HepG2 (cell line): ENCODE data around the gene WDR82. TPM values are rescaled to one million over a fixed set of nuclear protein-coding genes. Genes with fewer than 3 reads are reported as not detected.

Source experiments
- BATF2 ChIP-seq: sonication (generic); formaldehyde crosslinking; IDR thresholded peaks from 2 replicates; pipeline ENCODE4 v1.8.0; 2022; ENCODE audit warnings: mild to moderate bottlenecking, missing genetic modification reagents, moderate library complexity
- CREM ChIP-seq, 2 experiments: sonication (generic) in 1 of 2; formaldehyde crosslinking in 1 of 2; IDR thresholded peaks; 2 replicates each; pipeline versions ENCODE4 v1.4.0 to v1.6.1; 2016 to 2020; ENCODE audit warnings: antibody characterized with exemption in 1 of 2, mild to moderate bottlenecking in 1 of 2, missing genetic modification reagents in 1 of 2
- GPBP1L1 ChIP-seq: sonication (generic); formaldehyde crosslinking; IDR thresholded peaks from 2 replicates; pipeline ENCODE4 v1.5.0; 2020; ENCODE audit warnings: mild to moderate bottlenecking, missing genetic modification reagents
- GPN1 ChIP-seq: sonication (generic); formaldehyde crosslinking; IDR thresholded peaks from 2 replicates; pipeline ENCODE4 v1.5.1; 2020; ENCODE audit warnings: missing genetic modification reagents, borderline replicate concordance
- HNRNPL ChIP-seq: fragments of 200-400 bp; formaldehyde crosslinking; IDR thresholded peaks from 2 replicates; pipeline ENCODE4 v1.6.1; 2017; ENCODE audit warnings: mild to moderate bottlenecking, low read depth, low read length
- MAFF ChIP-seq: IDR thresholded peaks from 2 replicates; pipeline ENCODE4 v1.6.1; 2011; ENCODE audit warnings: low read depth, low read length, improper control_type of control experiment
- NCOR1 ChIP-seq: fragments of 200-600 bp; sonication (generic); IDR thresholded peaks from 2 replicates; pipeline ENCODE4 v1.7.0; 2017; ENCODE audit warnings: antibody characterized with exemption, low read length, borderline replicate concordance
- RAD21 ChIP-seq: fragments of 450-650 bp; formaldehyde crosslinking; IDR thresholded peaks from 2 replicates; pipeline ENCODE4 v1.5.0; 2020; ENCODE audit warnings: mild to moderate bottlenecking
- SATB2 ChIP-seq: sonication (generic); formaldehyde crosslinking; IDR thresholded peaks from 2 replicates; pipeline ENCODE4 v1.5.0; 2020; ENCODE audit warnings: missing genetic modification reagents
- ZNF205 ChIP-seq: IDR thresholded peaks from 2 replicates; pipeline ENCODE4 v1.6.1; 2018; ENCODE audit warnings: missing biosample characterization, missing genetic modification reagents
- ZNF362 ChIP-seq: sonication (generic); formaldehyde crosslinking; IDR thresholded peaks from 2 replicates; pipeline ENCODE4 v1.4.0; 2020; ENCODE audit warnings: missing genetic modification reagents, mild to moderate bottlenecking, borderline replicate concordance
- ZNF691 ChIP-seq: sonication (generic); formaldehyde crosslinking; IDR thresholded peaks from 2 replicates; pipeline ENCODE4 v1.4.0; 2020; ENCODE audit warnings: missing genetic modification reagents, low read depth, mild to moderate bottlenecking, borderline replicate concordance
- ZNF713 ChIP-seq: sonication (generic); formaldehyde crosslinking; IDR thresholded peaks from 2 replicates; pipeline ENCODE4 v1.4.0; 2020; ENCODE audit warnings: mild to moderate bottlenecking, missing genetic modification reagents
- polyA plus RNA-seq, 8 experiments: library from polyadenylated mRNA; depleted of rRNA in 3 of 8; stranded (reverse) in 7 of 8; unstranded in 1 of 8; fragments of >200 nt; fragmentation: Illumina TruSeq in 4 of 8; extraction: Trizol in 4 of 8; gene quantifications; 2 replicates each; pipeline versions ENCODE4 v1.2.1 to v1.2.3, GENCODE V29; 2011 to 2016; ENCODE audit warnings: low read depth in 4 of 8, missing spikeins in 1 of 8, mixed read lengths in 1 of 8; ENCODE audit not compliant: insufficient read depth in 1 of 8
- total RNA-seq, 5 experiments: library from RNA; depleted of rRNA; stranded (reverse); fragments of >200 nt; fragmentation: Illumina TruSeq; extraction: Trizol; gene quantifications; 2 replicates each; pipeline ENCODE4 v1.2.3, GENCODE V29; 2016; ENCODE audit warnings: low read depth in 1 of 5
- TF ChIP-seq, protein P1 (sequence below): sonication (generic); formaldehyde crosslinking; IDR thresholded peaks from 2 replicates; pipeline ENCODE4 v1.4.0; 2020; ENCODE audit warnings: low read depth, missing genetic modification reagents
- TF ChIP-seq, protein P2 (sequence below): sonication (generic); formaldehyde crosslinking; IDR thresholded peaks from 2 replicates; pipeline ENCODE4 v1.8.0; 2022; ENCODE audit warnings: missing genetic modification reagents, mild to moderate bottlenecking, borderline replicate concordance

WDR82 gene
- total and polyA plus RNA-seq, 2 of the 13 experiments (the other 11 are each of a cell fraction or from before 2014, with no cell fraction given): 39.1 to 59.5 TPM

DNA sequence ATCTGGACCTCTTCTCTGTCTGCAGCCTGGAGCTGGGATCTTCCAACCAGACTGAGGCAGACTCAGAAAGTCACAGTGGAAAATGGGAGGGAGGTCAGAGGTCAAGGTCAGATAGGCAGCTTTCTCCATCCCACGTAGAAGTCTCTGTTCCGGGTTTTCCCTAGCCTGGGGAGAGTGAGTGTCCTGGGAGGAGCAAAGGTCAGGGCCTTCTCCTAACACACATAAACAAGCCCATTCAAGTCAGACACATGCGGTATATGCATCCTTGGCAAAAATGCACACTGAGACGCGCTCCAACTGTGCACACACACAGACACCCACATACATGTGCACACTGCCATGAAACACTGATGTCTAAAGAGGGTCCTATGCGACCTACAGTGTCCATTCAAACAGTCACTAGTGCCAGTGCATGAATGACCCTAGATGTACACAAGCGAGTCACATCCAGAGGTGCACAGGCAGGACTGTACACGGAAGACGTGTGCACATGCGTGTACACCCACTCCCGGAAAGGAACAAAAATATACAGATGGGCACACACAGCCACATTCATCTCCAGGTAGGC is 40.2 kb downstream of the WDR82 start (continued):
- TF ChIP-seq NCOR1 (peak; percentile 83; the same call in 1 of the 2 replicates), HNRNPL (no peak), BATF2 (CRISPR knock-in tag) (no peak), RAD21 (CRISPR knock-in tag) (no peak), ZNF205 (CRISPR knock-in tag) (no peak), ZNF691 (CRISPR knock-in tag) (no peak), SATB2 (CRISPR knock-in tag) (no peak), CREM (IDR thresholded peaks at IDR 0.05) (peak; percentile 67; the same call in 1 of the 2 replicates), CREM (CRISPR knock-in tag; IDR thresholded peaks at IDR 0.05) (no peak), MAFF (no peak), GPBP1L1 (CRISPR knock-in tag) (no peak), ZNF362 (CRISPR knock-in tag) (no peak), GPN1 (no peak), ZNF713 (CRISPR knock-in tag) (no peak)
- TF ChIP-seq, protein P1, sequence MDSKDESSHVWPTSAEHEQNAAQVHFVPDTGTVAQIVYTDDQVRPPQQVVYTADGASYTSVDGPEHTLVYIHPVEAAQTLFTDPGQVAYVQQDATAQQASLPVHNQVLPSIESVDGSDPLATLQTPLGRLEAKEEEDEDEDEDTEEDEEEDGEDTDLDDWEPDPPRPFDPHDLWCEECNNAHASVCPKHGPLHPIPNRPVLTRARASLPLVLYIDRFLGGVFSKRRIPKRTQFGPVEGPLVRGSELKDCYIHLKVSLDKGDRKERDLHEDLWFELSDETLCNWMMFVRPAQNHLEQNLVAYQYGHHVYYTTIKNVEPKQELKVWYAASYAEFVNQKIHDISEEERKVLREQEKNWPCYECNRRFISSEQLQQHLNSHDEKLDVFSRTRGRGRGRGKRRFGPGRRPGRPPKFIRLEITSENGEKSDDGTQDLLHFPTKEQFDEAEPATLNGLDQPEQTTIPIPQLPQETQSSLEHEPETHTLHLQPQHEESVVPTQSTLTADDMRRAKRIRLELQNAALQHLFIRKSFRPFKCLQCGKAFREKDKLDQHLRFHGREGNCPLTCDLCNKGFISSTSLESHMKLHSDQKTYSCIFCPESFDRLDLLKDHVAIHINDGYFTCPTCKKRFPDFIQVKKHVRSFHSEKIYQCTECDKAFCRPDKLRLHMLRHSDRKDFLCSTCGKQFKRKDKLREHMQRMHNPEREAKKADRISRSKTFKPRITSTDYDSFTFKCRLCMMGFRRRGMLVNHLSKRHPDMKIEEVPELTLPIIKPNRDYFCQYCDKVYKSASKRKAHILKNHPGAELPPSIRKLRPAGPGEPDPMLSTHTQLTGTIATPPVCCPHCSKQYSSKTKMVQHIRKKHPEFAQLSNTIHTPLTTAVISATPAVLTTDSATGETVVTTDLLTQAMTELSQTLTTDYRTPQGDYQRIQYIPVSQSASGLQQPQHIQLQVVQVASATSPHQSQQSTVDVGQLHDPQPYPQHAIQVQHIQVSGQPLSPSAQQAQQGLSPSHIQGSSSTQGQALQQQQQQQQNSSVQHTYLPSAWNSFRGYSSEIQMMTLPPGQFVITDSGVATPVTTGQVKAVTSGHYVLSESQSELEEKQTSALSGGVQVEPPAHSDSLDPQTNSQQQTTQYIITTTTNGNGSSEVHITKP (CRISPR knock-in tag): no peak; the same call in 1 of the 2 replicates
- TF ChIP-seq, protein P2, sequence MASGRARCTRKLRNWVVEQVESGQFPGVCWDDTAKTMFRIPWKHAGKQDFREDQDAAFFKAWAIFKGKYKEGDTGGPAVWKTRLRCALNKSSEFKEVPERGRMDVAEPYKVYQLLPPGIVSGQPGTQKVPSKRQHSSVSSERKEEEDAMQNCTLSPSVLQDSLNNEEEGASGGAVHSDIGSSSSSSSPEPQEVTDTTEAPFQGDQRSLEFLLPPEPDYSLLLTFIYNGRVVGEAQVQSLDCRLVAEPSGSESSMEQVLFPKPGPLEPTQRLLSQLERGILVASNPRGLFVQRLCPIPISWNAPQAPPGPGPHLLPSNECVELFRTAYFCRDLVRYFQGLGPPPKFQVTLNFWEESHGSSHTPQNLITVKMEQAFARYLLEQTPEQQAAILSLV: no peak
